HG02884 (cell line): ENCODE data around the gene F11R.
"Not testable (repeated sequence)": the region's sequence is repeated elsewhere in the genome, so short reads cannot be mapped to it uniquely, and the experiment has no call there.

ENCODE experiments used
- ATAC-seq: cut with Tn5 transposase; IDR thresholded peaks from one replicate; pipeline ENCODE4 v1.9.1; 2021; ENCODE audit warnings: mild to moderate bottlenecking, moderate library complexity; ENCODE audit not compliant: unreplicated experiment

F11R gene

DNA sequence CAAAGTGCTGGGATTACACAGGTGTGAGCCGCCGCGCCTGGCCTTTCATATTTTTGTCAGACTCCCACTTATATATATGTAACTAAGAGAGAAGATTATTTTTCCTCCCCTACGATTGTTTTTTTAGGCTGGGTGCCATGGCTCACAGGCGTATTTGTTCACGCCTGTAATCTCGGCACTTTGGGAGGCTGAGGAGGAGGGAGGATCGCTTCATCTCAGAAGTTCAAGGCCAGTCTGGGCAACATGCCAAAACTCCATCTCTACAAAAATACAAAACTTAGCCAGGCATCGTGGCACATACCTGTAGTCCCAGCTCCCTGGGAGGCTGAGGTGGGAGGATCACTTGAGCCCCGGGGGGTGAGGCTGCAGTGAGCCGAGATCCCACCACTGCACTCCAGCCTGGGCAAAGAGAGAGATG is 42.4 kb downstream of the F11R start:
- no peak for ATAC-seq

DNA sequence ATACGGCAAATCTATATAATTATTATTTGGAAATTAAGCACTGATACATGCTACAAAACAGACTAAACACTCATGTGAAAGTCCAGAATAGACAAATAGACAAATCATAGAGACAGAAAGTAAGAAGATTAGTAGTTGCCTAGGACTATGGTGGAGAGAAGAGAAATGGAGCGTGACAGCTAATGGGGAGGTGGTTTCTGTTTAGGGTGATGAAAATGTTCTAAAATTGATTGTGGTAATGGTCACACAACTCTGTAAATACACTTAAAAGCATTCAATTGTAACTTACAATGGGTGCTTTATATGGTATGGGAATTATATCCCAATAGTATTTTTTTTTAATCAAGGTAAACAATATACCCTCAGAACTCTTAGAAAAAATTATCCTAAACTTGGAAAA is 45.9 kb downstream of the F11R start:
- ATAC-seq = no peak

DNA sequence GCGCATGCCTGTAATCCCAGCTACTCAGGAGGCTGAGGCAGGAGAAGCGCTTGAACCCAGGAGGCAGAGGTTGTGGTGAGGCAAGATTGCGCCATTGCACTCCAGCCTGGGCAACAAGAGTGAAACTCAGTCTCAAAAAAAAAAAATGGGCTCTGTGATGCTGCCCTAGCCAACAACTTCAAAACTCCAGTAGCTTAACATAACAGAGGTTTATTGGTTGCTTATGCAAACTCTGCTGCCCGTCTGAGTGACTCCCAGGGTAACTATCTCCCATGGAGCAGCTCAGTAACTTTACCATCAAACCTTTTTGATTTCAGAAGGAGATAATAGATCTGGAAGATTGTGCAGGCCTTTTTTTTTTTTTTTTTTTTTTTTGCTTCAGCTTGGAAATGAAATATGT is 47.5 kb downstream of the F11R start:
- no peak for ATAC-seq

DNA sequence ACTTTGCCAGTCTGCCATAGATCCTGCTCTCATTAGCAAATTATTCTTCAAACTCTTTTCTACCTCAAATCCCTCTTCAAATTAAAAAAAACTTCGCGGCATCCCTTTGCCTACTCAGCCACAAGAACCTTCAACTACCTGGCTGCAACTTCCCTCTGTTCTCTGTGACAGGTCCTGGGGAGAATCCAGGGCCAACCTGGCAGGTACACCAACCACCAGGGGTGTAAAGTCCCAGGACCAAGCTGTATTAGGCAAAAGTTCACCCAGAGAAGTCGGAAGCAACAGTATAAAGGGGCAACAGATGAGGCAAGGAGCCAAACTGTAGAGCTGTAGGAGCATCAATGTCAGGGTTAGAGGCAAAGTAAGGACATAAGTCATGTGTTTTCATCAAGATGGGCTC is 48.0 kb downstream of the F11R start:
- no peak for ATAC-seq

DNA sequence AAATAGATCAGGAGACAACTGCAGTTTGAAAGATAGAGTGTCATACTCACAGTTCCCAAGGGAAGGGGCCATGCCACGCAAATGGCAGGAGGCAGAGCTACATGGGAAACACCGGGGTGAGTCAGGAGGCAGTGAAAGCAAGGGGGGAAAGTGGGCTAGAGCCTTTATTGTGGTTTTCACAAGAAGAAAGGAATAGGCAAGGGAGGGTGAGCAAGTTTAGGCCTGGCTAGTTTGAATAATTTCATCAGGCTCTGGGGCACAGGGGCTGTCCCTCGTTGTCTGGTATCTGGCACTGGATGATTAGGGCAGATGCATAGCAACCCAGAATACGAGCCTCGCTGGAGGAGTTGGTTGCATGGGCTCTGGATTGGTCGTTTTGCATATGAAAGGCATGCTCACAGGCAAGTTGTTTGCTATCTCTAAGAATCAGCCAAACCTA is 49.3 kb downstream of the F11R start:
- ATAC-seq = no peak

DNA sequence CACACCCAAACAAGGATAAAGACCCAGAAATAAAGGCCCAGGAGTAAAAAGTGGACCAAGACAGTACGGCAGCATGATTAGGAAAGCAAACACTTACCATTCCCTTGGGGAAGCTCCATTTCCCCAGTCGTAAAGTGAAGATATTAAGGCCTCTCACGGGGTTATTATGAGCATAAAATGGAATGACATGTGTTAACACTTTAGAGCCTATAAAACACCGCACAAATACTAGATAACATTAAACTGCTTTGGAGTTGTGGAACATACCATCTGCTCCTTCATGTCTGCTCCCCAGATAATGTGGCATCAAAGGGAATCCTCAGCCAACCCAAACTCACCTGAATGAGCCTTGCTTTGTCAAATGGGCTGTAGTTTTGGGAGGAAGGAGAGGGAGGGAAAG is 57.4 kb downstream of the F11R start:
- ATAC-seq = no peak

GRCh38 chr1:160961419-160961818 is 59.5 kb downstream of the F11R start:
- no peak for ATAC-seq

- no peak for ATAC-seq
Measured at GRCh38 chr1:160956966-160957365, 64.0 kb downstream of the F11R start.

- no peak for ATAC-seq
Measured at GRCh38 chr1:160954158-160955104, 66.5 kb downstream of the F11R start, which contains the start of gene ITLN2. Gene ITLN2, minus strand, starts transcription at chr1:160954809. Its CDS starts 68 bp downstream, at chr1:160954741.

GRCh38 chr1:160953030-160953429 is 67.9 kb downstream of the F11R start:
- ATAC-seq = no peak

GRCh38 chr1:160952129-160952510 is 68.8 kb downstream of the F11R start:
- no peak for ATAC-seq

DNA sequence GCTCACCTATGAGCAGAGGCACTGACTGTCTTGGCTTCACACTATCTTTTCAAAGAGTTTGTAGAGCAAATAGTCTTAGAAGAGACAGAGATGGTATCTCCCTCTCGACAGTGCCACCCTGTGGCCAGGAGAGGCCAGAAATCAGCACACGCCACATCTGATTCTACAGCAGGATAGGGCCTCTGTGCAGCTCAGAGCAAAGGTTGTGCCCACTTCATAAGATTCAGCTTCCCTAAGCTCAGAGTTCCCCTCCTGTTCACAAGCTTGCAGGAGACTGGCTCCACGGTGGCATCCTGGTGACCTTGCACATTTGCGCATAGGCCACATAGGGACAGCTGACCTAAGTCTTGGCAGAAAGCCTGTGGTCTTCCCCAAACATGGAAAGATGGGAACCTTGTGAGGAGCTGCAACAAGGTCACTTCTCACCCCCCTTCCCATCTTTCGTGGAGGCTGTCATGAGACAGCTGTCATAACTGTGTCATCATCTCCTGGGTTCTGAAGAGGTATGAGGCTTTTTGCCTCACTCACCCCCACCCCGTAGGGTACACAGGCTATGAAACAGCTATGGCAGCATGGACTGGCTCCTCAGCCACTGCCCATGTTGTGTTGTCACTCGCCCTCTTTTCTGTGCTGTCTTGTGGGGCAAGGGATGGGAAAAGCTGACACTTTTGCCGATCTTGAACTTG is 69.4 kb downstream of the F11R start:
- no peak for ATAC-seq

GRCh38 chr1:160950657-160951056 is 70.3 kb downstream of the F11R start:
- ATAC-seq = no peak

- ATAC-seq = no peak
Measured at GRCh38 chr1:160949881-160950280, 71.1 kb downstream of the F11R start.

GRCh38 chr1:160949216-160949880 is 71.6 kb downstream of the F11R start:
- ATAC-seq = not testable (repeated sequence)

- ATAC-seq = not testable (repeated sequence)
Measured at GRCh38 chr1:160947174-160947759, 73.7 kb downstream of the F11R start.

GRCh38 chr1:160945881-160946280 is 75.1 kb downstream of the F11R start:
- not testable (repeated sequence) for ATAC-seq
